Activated naive CD8-positive, alpha-beta T cell treated with anti-CD3 and anti-CD28 coated beads for 36 hours (primary cell): ENCODE measurements around the gene RINT1. TPM values are rescaled to one million over a fixed set of nuclear protein-coding genes. Genes with fewer than 3 reads are reported as not detected.
"Not testable (repeated sequence)": the region's sequence is repeated elsewhere in the genome, so short reads cannot be mapped to it uniquely, and the experiment has no call there.

ENCODE experiments used
- DNase-seq: peaks from one replicate; pipeline ENCODE4 v3.0.0; 2021
- H3K27ac Mint-ChIP-seq: one replicate; pipeline ENCODE4 v1.8.0; 2022; ENCODE audit warnings: mild to moderate bottlenecking, moderate library complexity, mixed read lengths
- H3K27me3 Mint-ChIP-seq: one replicate; pipeline ENCODE4 v1.8.0; 2022; ENCODE audit warnings: mild to moderate bottlenecking, mixed read lengths
- H3K36me3 Mint-ChIP-seq: one replicate; pipeline ENCODE4 v1.8.0; 2021; ENCODE audit warnings: mild to moderate bottlenecking, mixed read lengths
- H3K4me1 Mint-ChIP-seq: one replicate; pipeline ENCODE4 v1.8.0; 2021; ENCODE audit warnings: mixed read lengths
- H3K4me3 Mint-ChIP-seq: one replicate; pipeline ENCODE4 v1.8.0; 2022; ENCODE audit warnings: mild to moderate bottlenecking, moderate library complexity, mixed read lengths
- H3K9me3 Mint-ChIP-seq: one replicate; pipeline ENCODE4 v1.8.0; 2022; ENCODE audit warnings: mixed read lengths
- total RNA-seq, 2 experiments: library from RNA; stranded (reverse); gene quantifications; one replicate each; pipeline ENCODE4 v1.2.3, GENCODE V29; 2021

The RINT1 gene
- total RNA-seq, 2 experiments from 2014 or later = 29.7 to 31.2 TPM

DNA sequence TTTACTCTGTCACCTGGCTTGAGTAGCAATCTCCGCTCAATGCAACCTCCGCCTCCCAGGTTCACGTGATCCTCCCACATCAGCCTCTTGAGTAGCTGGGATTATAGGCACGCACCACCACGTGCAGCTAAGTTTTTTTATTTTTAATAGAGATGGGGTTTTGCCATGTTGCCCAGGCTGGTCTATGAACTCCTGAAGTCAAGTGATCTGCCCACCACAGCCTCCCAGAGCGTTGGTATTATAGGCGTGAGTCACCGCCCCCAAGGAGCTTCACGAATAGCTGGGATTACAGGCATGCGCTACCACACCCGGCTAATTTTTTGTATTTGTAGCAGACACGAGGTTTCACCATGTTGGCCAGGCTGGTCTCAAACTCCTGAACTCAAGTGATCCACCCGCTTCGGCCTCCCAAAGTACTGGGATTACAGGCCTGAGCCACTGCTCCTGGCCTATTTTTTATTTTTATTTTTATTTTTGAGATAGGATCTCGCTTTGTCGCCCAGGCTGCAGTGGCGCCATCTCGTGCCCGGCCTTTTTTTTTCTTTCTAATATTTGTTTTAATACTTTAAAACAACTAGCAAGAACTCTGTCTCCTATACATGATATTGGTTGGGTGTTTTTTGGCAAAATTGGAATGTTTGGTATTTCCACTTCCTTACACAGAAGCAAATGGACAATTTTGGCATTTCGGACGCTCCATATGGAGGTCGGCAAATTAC lies 48.2 kb downstream of the RINT1 start:
- Mint-ChIP-seq H3K27ac (no peak overlapping the region), H3K27me3 (peaks cover 21% of the 10 kb centered on the region), H3K36me3 (no peaks in the 10 kb centered on the region), H3K4me3 (no peak overlapping the region), H3K4me1 (peaks cover 7% of the 10 kb centered on the region), H3K9me3 (peaks cover 3% of the 10 kb centered on the region)
- DNase-seq = no peak

DNA sequence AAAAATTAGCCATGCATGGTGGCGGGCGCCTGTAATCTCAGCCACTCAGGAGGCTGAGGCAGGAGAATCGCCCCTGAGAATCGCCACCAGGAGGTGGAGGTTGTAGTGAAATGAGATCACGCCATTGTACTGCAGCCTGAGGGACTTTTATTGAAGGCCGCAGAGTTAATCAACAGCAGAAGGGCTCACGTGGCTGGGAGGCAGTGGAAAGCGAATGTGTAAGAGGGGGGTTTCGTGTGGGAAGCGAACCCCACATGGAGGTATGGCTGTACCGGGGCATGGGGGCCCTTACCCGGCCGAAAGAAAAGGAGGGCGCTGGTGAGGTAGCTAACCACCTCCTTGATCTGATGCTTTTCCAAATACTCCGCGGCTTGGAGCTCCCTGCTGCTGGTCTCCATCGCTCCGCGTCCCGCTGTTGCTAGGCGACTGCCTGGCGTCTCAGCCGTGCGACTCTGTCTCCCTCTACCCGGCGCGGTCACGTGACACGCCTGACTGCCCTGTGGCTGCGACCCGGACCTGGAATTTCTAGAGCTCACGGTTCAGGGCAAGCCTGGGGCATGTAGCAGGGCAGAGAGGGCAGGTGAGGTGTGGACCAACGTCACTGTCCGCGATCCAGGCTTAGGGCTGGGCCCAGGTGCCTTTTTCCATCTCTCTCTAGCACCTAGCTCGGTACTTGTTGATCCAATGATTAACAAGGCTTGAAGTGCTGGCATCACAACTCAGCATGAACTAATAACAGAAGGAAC lies 49.2 kb downstream of the RINT1 start, which contains the start of gene EFCAB10:
Gene EFCAB10, minus strand, starts transcription at position 428 of the 746 bp plus-strand sequence. Its CDS starts 30 bp downstream, at position 398.
- peaks cover 7% of the 10 kb centered on the region for H3K4me1 Mint-ChIP-seq
- no peaks in the 10 kb centered on the region for H3K36me3 Mint-ChIP-seq
- H3K27ac Mint-ChIP-seq = peak within 1 kb of the TSS; percentile 29
- peaks cover 3% of the 10 kb centered on the region for H3K9me3 Mint-ChIP-seq
- peaks cover 21% of the 10 kb centered on the region for H3K27me3 Mint-ChIP-seq
- peak within 1 kb of the TSS; percentile 74 for H3K4me3 Mint-ChIP-seq
- peak; percentile 68 for DNase-seq

DNA sequence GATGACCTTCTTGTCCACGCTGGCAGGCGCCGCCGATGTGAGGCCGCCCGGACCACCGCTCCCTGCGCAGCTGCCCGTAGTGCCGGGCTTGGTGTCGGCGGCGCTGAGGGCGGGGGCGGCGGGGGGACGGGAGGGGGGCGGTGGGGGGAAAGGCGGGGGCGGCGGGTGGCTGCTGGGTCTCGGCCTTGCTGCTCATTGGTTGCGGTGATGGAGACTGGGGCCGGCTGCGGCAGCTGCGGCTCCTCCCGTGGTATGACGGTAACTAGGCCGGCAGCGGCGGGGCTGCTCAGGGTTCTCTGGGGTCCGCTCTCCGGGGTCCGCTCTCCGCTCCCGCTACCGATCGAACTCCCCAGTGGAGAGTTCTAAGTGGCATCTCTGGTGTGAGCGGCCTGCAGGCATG lies 51.1 kb downstream of the RINT1 start:
- Mint-ChIP-seq H3K27me3 (peaks cover 21% of the 10 kb centered on the region), H3K4me1 (peaks cover 7% of the 10 kb centered on the region), H3K36me3 (no peaks in the 10 kb centered on the region), H3K4me3 (no peak overlapping the region), H3K27ac (no peak overlapping the region), H3K9me3 (peaks cover 3% of the 10 kb centered on the region)
- DNase-seq = no peak

DNA sequence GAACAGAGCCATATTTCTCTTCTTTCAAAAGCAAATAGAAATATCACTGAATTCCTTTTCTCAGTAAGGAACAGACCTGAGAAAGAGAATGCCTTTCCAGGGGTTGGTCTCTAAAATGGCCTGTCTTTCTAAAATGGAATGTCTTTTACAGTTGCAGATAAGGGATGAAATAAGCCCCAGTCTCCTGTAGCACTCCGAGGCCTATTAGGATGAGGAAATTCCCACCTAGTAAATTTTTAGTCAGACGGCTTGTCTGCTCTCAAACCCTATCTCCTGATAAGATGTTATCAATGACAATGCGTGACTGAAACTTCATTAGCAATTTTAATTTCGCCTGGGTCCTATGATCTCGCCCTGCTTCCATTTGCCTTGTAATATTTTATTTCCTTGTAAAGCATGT lies 52.2 kb downstream of the RINT1 start:
- Mint-ChIP-seq H3K36me3 (no peaks in the 10 kb centered on the region), H3K9me3 (peaks cover 3% of the 10 kb centered on the region), H3K27me3 (peaks cover 21% of the 10 kb centered on the region), H3K27ac (no peak overlapping the region), H3K4me3 (no peak overlapping the region), H3K4me1 (peaks cover 11% of the 10 kb centered on the region)
- DNase-seq = no peak

DNA sequence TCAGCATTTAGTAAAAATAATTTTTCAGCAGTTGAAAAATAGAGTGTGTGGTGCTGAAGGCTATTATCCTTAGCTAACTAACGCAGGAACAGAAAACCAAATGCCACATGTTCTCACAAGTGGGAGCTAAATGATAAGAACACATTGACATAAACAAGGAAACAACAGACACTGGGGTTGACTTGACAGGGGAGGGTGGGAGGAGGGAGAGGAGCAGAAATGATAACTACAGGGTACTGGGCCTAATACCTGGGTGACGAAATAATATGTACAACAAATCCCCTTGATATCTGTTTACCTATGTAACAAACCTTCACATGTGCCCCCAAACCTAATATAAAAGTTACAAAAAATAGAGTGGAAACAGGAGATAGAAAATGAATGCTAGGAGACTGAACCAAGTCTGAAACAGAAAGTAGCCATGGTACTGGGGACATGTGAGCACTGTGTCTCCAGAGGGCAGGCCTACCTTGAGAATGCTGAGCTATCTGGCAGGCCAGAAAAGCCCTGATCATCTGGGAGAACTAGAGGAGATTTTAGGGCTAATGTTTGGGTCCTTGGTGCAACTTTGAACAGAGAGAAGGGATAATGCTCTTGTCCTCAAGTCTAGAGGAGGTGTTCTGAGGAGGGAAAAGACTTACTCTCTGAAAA lies 54.0 kb downstream of the RINT1 start:
- no peak overlapping the region for H3K27ac Mint-ChIP-seq
- H3K27me3 Mint-ChIP-seq = peaks cover 15% of the 10 kb centered on the region
- H3K36me3 Mint-ChIP-seq = no peaks in the 10 kb centered on the region
- H3K4me3 Mint-ChIP-seq = no peak overlapping the region
- H3K9me3 Mint-ChIP-seq = peaks cover 3% of the 10 kb centered on the region
- H3K4me1 Mint-ChIP-seq = peaks cover 16% of the 10 kb centered on the region
- no peak for DNase-seq

DNA sequence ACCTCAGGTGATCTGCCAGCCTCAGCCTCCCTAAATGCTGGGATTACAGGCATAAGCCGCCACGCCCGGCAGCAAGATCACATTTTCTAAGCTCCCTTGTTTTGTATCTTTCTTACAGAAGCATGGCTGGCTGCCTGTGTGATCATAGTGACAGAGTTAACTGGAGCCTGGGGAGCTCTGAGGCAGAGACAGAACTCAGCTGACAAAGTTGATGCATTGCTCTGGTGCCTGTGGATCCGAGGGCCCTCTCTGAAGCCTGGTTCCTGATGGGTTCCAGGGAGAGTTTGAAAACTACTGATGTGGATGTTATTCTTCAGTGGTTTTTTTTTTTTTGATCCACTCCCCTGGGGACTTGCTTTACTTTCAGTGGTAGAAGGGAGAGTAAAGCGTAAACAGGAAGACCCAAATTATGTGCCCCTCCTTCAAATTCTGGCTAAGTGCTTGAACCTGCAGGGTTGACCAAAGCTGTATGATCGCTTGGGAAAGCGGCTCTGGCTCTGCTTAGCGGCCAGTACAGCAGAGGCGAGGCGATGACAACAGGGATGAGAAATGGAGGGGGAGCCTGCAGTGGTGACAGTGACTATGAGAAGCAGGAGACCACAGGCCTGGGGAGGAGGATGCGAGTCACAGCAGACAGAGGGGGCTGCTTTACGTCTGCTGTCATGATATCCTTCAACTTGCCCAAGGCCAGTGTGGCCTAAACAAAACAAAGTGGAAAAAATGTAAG lies 56.1 kb downstream of the RINT1 start:
- Mint-ChIP-seq H3K9me3 (peaks cover 3% of the 10 kb centered on the region), H3K4me1 (peaks cover 9% of the 10 kb centered on the region), H3K4me3 (no peak overlapping the region), H3K27me3 (no peaks in the 10 kb centered on the region), H3K27ac (no peak overlapping the region), H3K36me3 (no peaks in the 10 kb centered on the region)
- no peak for DNase-seq

DNA sequence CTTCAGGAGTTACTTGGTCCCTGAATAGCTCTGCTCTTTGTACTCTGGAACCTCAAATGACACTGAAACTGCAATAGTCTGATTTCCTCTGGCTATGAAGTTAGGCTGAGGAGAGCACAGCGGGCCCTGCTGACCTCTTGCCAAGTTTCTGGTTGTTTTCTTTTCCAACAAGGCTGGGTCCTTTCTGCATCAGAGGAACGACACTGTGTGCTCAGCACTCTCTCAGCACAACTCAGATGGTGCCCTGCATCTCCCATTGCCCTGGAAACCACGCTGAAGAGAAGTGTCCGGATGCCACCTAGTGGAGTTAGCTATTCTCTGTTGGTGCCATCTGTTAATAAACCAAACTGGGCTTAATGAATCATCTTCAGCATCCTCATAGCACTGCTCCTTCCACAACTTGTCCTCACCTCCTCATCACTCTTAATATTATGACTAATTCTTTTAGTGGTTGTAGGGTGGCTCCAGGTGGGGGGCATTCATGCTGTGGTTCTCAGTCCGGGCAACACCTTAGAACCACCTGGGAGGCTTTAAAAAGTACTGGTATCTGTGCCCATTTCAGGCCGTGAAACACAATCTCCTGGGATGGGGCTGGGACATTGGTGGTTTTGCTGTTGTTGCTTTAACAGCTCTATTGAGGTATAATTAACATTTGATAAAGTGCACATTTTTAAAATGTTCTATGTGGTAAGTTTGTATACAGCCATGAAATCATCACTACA lies 57.5 kb downstream of the RINT1 start:
- Mint-ChIP-seq H3K9me3 (no peaks in the 10 kb centered on the region), H3K36me3 (no peaks in the 10 kb centered on the region), H3K4me3 (no peak overlapping the region), H3K4me1 (peaks cover 9% of the 10 kb centered on the region), H3K27me3 (no peaks in the 10 kb centered on the region), H3K27ac (no peak overlapping the region)
- peak; percentile 48 for DNase-seq

DNA sequence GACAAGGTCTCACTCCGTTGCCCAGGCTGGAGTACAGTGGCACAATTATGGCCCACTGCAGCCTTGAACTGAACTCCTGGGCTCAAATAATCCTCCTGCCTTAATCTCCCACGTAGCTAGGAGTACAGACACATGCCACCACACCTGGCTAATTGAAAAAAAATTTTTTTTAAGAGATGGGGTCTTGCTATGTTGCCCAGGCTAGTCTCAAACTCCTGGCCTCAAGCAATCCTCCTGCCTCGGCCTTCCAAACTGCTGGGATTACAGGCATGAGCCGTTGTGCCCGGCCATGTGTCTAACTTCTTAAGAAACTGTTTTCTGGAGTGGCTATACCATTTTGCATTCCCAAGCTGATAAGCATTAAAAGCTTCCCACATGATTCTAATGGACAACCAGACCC lies 58.8 kb downstream of the RINT1 start:
- H3K9me3 Mint-ChIP-seq = no peaks in the 10 kb centered on the region
- H3K27me3 Mint-ChIP-seq = no peaks in the 10 kb centered on the region
- H3K4me3 Mint-ChIP-seq = no peak overlapping the region
- H3K36me3 Mint-ChIP-seq = no peaks in the 10 kb centered on the region
- no peak for DNase-seq
- H3K4me1 Mint-ChIP-seq = peaks cover 9% of the 10 kb centered on the region
- H3K27ac Mint-ChIP-seq = no peak overlapping the region

DNA sequence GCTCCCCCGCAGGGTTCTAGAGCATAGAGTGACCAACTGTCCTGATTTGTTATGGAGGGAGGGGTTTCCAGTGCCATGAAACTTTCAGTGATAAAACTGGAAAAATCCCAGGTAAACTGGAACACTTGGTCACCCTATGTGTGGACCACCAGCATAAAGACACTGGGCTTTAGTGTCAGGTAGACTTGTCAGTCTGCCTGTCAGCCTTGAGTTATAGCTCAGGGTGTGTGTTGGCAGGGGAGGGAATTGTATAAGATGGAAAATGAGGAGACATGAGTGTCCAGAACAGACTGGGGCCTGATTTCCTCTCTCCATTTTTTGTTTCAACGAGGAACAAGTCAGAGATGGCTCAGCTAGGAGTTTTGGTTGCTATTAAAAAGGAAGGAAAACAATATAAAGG lies 59.5 kb downstream of the RINT1 start:
- H3K9me3 Mint-ChIP-seq = no peaks in the 10 kb centered on the region
- H3K4me1 Mint-ChIP-seq = peaks cover 9% of the 10 kb centered on the region
- H3K36me3 Mint-ChIP-seq = no peaks in the 10 kb centered on the region
- no peak overlapping the region for H3K4me3 Mint-ChIP-seq
- DNase-seq = no peak
- peaks cover 1% of the 10 kb centered on the region for H3K27me3 Mint-ChIP-seq
- no peak overlapping the region for H3K27ac Mint-ChIP-seq

DNA sequence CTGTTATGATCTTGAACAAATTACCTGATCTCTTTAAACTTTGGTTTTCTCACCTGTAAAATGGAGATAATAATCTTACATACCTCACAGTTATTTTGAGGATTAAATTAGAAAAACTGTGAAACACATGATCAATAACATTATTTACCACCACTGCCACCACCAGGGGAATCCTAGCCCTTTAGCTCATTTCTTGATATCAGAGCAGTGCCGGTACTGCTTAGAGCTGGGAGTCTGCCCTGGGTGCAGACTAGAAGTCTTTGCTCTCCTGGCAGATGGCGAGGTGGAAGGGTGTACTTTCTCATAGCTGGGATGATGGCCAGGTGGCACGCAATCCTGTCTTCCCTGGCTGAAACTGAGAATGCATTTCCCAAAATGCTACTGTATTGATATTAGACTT lies 62.0 kb downstream of the RINT1 start:
- Mint-ChIP-seq H3K27ac (no peak overlapping the region), H3K4me1 (peaks cover 5% of the 10 kb centered on the region), H3K4me3 (no peak overlapping the region), H3K27me3 (peaks cover 7% of the 10 kb centered on the region), H3K9me3 (no peaks in the 10 kb centered on the region), H3K36me3 (no peaks in the 10 kb centered on the region)
- no peak for DNase-seq

DNA sequence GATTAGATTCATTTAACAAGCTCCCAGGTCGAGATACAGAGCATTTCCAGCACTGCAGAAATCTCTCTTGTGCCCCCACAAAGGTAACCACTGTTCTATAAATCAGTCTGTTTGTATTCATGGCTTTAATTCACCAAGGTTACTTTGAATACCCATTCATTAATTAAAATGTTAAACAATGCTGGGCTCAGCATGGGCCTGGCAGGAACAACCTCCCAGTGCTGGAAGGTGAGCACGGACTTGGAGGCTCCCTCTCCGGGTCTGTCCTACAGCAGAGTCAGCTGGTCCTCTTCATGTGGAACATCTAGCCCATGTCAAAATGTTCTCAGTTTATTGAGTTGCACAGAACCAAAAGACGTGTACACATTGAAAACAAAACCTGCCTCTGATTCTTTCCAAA lies 64.9 kb downstream of the RINT1 start:
- no peaks in the 10 kb centered on the region for H3K4me1 Mint-ChIP-seq
- H3K9me3 Mint-ChIP-seq = no peaks in the 10 kb centered on the region
- peaks cover 10% of the 10 kb centered on the region for H3K27me3 Mint-ChIP-seq
- no peaks in the 10 kb centered on the region for H3K36me3 Mint-ChIP-seq
- no peak overlapping the region for H3K4me3 Mint-ChIP-seq
- H3K27ac Mint-ChIP-seq = no peak overlapping the region
- no peak for DNase-seq

DNA sequence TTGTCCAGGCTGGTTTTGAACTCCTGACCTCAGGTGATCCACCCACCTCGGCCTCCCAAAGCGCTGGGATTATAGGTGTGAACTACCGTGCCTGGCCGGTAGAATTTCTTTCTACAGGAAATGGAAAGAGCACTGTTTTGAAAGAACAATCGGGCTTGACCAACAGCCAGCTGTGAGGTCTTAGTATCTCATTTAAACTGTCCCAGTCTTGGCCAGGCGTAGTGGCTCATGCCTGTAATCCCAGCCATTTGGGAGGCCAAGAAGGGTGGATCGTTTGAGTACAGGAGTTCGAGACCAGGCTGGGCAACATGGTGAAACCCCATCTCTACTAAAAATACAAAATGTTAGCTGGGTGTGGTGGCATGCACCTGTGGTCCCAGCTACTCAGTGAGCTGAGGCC lies 67.1 kb downstream of the RINT1 start:
- H3K4me1 Mint-ChIP-seq, H3K27ac Mint-ChIP-seq, H3K36me3 Mint-ChIP-seq, H3K9me3 Mint-ChIP-seq, DNase-seq, H3K4me3 Mint-ChIP-seq: not testable (repeated sequence)
- H3K27me3 Mint-ChIP-seq = peaks cover 10% of the 10 kb centered on the region

DNA sequence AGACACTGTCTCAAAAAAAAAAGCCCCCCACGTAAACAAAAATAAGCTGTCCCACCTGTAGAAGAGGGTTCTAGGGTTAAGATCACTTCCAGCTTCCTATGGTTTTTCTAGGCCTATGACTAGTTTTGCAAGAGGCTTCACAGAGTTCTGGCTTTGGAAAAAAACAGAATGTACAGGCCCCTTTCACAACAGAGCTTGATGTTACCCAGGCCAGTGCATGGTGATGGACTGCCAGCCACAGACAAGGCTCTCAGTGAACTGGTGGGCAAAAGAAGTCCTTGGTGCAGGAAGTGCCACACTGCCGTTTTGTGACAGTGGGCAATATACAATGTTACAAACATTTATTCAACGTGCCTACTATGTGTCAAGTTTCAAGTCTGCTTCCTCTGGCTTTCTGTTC lies 67.5 kb downstream of the RINT1 start:
- Mint-ChIP-seq H3K27me3 (peaks cover 10% of the 10 kb centered on the region), H3K4me3 (no peak overlapping the region), H3K36me3 (no peaks in the 10 kb centered on the region), H3K9me3 (no peaks in the 10 kb centered on the region), H3K4me1 (no peaks in the 10 kb centered on the region), H3K27ac (no peak overlapping the region)
- DNase-seq = no peak

DNA sequence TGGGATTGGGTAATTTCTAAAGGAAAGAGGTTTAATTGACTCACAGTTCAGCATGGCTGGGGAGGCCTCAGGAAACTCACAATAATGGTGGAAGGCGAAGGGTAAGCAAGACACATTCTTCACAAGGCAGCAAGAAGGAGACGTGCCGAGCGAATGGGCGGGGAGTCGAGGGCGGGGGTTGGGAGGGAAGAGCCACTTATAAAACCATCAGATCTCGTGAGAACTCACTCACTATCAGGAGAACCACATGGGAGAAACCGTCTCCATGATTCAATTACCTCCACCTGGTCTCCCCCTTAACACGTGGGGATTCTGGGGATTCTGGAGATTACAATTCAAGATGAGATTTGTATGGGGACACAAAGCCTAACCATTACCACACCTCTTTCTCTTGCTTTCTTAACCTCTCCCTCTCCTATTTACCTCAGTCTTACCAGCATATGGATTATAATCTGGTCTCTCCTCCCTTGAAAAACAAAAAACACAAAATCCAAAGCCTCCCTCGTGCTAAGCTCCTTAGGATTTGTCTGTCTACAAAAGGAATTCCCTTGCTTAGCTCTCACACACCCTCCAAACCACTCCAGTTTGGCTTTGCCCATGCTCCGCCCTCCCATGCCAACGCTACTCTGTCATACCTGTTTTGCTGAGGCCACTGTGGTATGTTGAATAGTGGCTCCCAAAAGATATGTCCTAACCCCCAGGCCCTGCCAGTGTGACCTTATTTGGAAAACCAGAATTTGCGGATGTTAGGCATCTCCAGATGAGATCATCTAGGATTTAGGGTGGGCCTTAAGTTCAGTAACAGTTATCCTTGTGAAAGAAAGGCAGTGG lies 68.9 kb downstream of the RINT1 start:
- no peak for DNase-seq
- peaks cover 10% of the 10 kb centered on the region for H3K27me3 Mint-ChIP-seq
- H3K36me3 Mint-ChIP-seq = no peaks in the 10 kb centered on the region
- no peak overlapping the region for H3K27ac Mint-ChIP-seq
- no peak overlapping the region for H3K4me3 Mint-ChIP-seq
- no peaks in the 10 kb centered on the region for H3K9me3 Mint-ChIP-seq
- H3K4me1 Mint-ChIP-seq = no peaks in the 10 kb centered on the region
